Vein endothelial cell (primary cell): ENCODE data around the gene CISD3. TPM values are rescaled to one million over a fixed set of nuclear protein-coding genes. Genes with fewer than 3 reads are reported as not detected.

Experiments
- small RNA-seq: library from RNA; depleted of rRNA; stranded (forward); fragments of <200 nt; gene quantifications from one replicate; pipeline ENCODE3, GENCODE V24; 2012
- total RNA-seq: library from RNA; depleted of rRNA; stranded (reverse); fragments of >200 nt; gene quantifications from 2 replicates; pipeline ENCODE4 v1.2.3, GENCODE V29; 2012

Gene CISD3, protein sequence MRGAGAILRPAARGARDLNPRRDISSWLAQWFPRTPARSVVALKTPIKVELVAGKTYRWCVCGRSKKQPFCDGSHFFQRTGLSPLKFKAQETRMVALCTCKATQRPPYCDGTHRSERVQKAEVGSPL
- total RNA-seq, result 3.9 and 4.2 TPM in 2 replicates

DNA sequence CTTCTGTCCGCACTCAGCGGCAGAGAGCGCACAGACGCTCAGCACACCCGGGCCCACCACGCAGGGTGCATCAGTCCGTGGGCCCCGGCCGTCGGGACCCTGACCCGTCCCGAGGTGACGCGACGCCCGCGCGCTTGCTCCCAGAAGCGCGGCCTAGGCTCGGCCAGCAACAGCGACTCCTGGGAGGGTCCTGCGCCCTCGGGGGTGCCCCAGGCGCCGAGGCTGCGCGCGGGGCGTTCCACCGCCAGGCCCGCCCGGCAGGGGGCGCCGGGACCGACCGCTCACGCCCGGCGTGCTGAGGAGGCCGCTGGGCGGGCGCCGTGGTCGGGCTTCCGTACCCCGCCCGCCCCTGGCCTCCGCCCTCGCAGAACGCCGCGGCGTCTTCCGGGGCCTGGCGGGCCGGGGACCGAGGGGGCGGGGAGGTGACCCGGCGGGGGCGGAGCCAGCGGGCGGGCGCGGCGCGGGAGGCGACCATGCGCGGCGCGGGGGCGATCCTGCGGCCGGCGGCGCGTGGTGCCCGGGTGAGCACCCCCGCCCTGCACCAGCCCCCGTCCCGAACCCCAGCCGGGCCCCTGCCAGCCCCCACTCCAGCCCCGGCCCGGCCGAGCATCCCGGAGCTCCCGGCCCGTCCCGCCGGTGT lies at the start of gene CISD3:
CISD3 (plus strand) TSS at position 456 of the 640 bp plus-strand sequence; CDS start at position 474, 18 bp downstream.

DNA sequence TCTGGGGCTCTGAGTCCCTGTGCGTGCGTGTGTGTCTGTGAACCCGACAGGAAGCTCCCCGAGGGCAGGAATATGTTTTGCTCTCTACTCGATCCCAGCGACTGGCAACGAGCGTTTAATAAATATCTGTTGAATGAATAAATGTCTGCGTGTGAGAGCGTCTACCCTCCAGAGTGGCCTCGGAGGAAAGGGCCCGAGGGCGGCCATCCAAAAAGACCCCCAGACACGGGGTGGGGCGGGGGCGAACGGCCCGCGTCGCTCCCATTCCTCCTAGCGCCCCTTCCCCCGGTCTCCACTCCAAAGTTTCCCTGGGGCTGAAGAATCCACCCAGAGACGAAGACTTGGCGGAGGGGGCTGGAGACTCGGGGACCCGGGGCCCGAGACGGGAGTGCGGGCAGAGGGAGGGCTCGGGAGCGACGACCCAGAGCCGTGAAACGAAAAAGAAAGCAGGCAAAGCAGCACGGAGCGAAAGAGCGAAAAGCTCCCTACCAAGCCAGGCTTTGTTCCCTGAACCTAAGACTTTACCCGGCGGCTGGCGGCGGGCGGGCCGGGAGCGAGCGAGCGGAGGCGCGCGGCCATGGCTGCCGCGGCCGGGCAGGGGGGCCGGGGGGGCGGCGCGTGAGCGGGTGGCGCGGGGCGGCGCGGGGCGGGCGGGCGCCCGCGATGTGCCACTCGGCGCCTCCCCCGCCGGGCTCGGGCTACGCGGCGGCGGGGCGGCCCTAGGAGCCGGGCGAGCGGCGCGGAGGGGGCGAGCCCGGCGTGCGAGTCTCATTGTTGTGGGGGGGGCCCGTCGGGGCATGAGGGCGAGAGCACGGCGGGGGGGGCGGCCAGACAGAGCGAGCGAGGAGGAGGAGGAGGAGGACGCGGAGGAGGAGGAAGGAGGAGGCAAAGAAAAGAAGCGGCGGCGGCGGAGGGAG lies 25.3 kb upstream of the CISD3 start, which contains the start of gene MLLT6:
MLLT6 (plus strand) TSS at position 668 of the 917 bp plus-strand sequence. CDS start 360 bp downstream, outside the sequence.

DNA sequence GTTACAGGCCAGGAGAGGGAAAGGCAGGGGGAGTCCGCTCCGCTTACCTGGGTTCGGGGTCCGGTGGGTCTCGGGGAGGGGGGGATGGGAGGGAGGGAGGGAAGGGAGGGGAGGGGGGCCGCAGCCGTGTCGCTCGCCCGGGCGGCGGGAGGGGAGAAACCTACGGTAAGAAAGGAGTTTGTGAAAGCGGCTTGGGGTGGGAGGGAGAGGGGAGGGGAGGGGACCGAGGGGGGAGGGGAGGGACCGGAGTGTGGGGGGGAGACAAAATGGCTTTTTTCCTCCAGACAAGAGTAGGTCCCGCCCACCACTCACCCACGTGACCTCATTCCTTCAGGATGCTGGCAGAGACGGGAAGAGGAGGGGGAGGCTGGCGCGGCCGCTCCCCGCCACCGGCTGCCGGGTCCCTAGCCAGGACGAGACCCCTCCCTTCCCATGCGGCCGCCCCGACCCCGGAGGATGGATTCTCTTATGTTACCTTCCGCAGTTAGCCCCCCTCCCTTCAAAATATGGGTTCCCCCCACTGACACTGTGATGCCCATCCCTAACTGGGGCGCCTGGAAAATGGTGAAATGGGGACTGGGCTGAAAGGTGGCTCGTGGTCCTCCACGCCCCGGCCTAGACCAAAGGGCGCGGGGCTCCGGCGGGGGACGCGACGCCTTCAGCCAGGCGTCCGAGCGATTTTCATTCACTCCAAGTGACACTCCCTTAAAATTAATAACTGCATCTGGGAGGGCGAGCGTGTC lies 18.2 kb downstream of the CISD3 start, which contains the start of gene PCGF2:
PCGF2 (minus strand) TSS at position 188 of the 743 bp plus-strand sequence. CDS start 7,934 bp downstream, outside the sequence.

DNA sequence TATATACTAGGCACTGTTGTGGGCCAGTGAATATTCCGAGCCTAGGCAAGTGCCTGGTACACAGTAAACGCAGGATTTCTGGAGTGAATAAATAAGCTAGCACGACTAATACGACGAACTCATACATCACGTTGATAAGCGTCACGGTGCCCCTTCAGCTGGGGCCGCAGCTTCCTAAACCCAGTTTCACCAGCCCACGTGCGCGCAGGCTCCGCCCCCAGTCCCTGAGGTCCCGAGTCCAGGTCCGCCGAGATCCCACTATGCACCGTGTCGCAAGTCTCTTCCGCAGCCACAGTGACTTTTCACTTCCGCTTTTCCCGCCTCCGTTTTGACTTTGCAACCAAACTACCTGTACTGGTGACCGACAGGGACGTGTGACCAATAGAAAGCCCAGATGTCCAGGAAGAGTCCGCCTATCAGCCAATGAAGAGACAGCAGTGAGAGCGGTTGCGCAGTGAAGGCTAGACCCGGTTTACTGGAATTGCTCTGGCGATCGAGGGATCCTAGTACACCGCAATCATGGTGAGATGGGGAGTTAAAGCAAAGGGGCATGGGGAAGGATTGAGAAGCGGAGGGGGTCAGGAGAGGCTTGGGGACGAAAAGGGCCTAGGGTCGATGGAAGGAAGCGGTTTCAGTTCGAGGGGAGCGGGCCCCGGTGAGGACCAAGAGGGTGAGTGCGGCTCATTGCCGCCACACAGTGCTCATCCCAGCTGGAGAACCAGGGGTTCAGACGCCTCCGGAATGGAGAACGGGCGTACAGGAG lies 22.3 kb downstream of the CISD3 start, which contains the start of gene PSMB3:
PSMB3 (plus strand) TSS at position 434 of the 763 bp plus-strand sequence; CDS start at position 520, 86 bp downstream.

Small RNAs within 50 kb of the gene (small RNA-seq; reads per million reads assigned to genes)
- gene MIR4726 (not detected), gene MIR4734 (not detected), gene RNA5SP440 (0.16 reads per million), gene RNU6-866P (not detected)

Other genes starting within 250 kb of the CISD3 start
- gene SRCIN1, start 124.4 kb upstream of the CISD3 start, total RNA-seq, result under 0.01 TPM in 2 replicates
- gene EPOP, start 55.4 kb upstream of the CISD3 start, total RNA-seq, result 2.4 and 3.3 TPM in 2 replicates
- gene MLLT6, start 25.1 kb upstream of the CISD3 start, total RNA-seq, result 42.7 and 50.3 TPM in 2 replicates
- gene PCGF2, start 18.0 kb downstream of the CISD3 start, total RNA-seq, result 5.8 and 8.8 TPM in 2 replicates
- gene PSMB3, start 22.4 kb downstream of the CISD3 start, total RNA-seq, result 358 and 363 TPM in 2 replicates
- gene PIP4K2B, start 69.2 kb downstream of the CISD3 start, total RNA-seq, result 52.1 and 60.1 TPM in 2 replicates
- gene CWC25, start 95.0 kb downstream of the CISD3 start, total RNA-seq, result 10.9 and 13.7 TPM in 2 replicates
- gene RPL23, start 123.4 kb downstream of the CISD3 start, total RNA-seq, result 975 and 1,055 TPM in 2 replicates
- gene LASP1, start 139.7 kb downstream of the CISD3 start, total RNA-seq, result 237 and 292 TPM in 2 replicates
- gene FBXO47, start 237.1 kb downstream of the CISD3 start, total RNA-seq, result not detected in 2 replicates